ENCODE measurements around the gene EFNA5. TPM values are rescaled to one million over a fixed set of nuclear protein-coding genes. Genes with fewer than 3 reads are reported as not detected.

The EFNA5 gene
- total and polyA plus RNA-seq, 10 of the 15 experiments (the other 5 are each of a cell fraction or from before 2014, with no cell fraction given) = 0.19 to 12.6 (median 3.9) TPM

DNA sequence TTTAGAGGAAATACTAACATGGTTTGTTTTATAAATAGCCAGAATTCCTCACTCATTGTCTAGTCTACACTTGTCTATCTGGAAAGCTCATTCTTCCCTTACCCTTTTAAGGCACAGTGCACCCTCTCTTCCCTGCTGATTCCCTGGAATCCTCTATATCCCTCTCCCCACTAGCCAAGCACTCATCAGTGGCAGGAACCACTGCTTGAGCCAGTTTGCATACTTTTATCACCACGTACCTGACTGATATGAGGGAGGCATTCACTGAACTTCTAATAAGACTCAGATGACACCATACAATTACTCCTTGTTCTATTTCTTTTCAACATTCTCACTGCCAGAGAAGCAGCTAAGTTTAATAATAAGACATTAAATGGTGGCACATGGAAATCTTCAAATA is 134.9 kb downstream of the EFNA5 start:
- TF ChIP-seq POLR2AphosphoS5 (IDR thresholded peaks at IDR 0.05; ENCODE audit: low read length) (no peak), BMI1 (IDR thresholded peaks at IDR 0.05; ENCODE audit: borderline replicate concordance) (no peak), PAX8 (IDR thresholded peaks at IDR 0.05) (no peak), SMAD5 (IDR thresholded peaks at IDR 0.05; ENCODE audit: low read depth) (no peak), RCOR1 (conservative IDR thresholded peaks at IDR 0.05; ENCODE audit: low read depth, low read length) (no peak), ZSCAN29 (IDR thresholded peaks at IDR 0.05) (no peak), CEBPB (IDR thresholded peaks at IDR 0.05; ENCODE audit: borderline replicate concordance in 1 of 2, low read depth in 2 of 2, low read length in 2 of 2) (no peak), RAD21 (IDR thresholded peaks at IDR 0.05; ENCODE audit: insufficient read depth, low read depth, low read length) (no peak), ATF7 (IDR thresholded peaks at IDR 0.05; ENCODE audit: low read depth) (no peak), NFIC (IDR thresholded peaks at IDR 0.05; ENCODE audit: low read depth, low read length) (no peak), EGR1 (IDR thresholded peaks at IDR 0.05; ENCODE audit: borderline replicate concordance in 1 of 2, low read depth in 2 of 2, low read length in 2 of 2) (no peak), RFX5 (IDR thresholded peaks at IDR 0.05; ENCODE audit: low read depth, low read length) (no peak), ZNF217 (IDR thresholded peaks at IDR 0.05) (no peak), MXI1 (IDR thresholded peaks at IDR 0.05; ENCODE audit: low read depth, low read length) (no peak), HDGF (IDR thresholded peaks at IDR 0.05) (no peak), CEBPZ (IDR thresholded peaks at IDR 0.05; ENCODE audit: low read depth, low read length) (no peak), MYB (IDR thresholded peaks at IDR 0.05; ENCODE audit: borderline replicate concordance, low read depth, low read length) (no peak), TCF3 (IDR thresholded peaks at IDR 0.05; ENCODE audit: borderline replicate concordance, insufficient read depth, low read depth, low read length) (no peak), MTA3 (IDR thresholded peaks at IDR 0.05; ENCODE audit: borderline replicate concordance, low read length) (no peak)
- TF ChIP-seq, protein P1, sequence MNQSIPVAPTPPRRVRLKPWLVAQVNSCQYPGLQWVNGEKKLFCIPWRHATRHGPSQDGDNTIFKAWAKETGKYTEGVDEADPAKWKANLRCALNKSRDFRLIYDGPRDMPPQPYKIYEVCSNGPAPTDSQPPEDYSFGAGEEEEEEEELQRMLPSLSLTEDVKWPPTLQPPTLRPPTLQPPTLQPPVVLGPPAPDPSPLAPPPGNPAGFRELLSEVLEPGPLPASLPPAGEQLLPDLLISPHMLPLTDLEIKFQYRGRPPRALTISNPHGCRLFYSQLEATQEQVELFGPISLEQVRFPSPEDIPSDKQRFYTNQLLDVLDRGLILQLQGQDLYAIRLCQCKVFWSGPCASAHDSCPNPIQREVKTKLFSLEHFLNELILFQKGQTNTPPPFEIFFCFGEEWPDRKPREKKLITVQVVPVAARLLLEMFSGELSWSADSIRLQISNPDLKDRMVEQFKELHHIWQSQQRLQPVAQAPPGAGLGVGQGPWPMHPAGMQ (IDR thresholded peaks at IDR 0.05; ENCODE audit: borderline replicate concordance) = no peak
- Histone ChIP-seq H4K20me1 (ENCODE audit: control insufficient read depth, insufficient read depth) (no peaks in the 10 kb centered on the region), H2AFZ (ENCODE audit: control insufficient read depth, low read depth, low read length) (no peak overlapping the region), H3K4me3 (no peak overlapping the region), H3K27ac (ENCODE audit: control insufficient read depth, insufficient read depth) (no peak overlapping the region), H3K27me3 (replicated peaks in 1 of 2; ENCODE audit: control insufficient read depth in 2 of 2, insufficient read depth in 2 of 2, low read length in 1 of 2) (no peaks in the 10 kb centered on the region), H3K4me2 (ENCODE audit: control insufficient read depth, insufficient read depth) (no peak overlapping the region), H3K9ac (ENCODE audit: control insufficient read depth, insufficient read depth, low read length) (no peak overlapping the region), H3K9me3 (replicated peaks; ENCODE audit: control insufficient read depth, insufficient read depth, low read length) (no peaks in the 10 kb centered on the region), H3K4me1 (ENCODE audit: control insufficient read depth, insufficient read depth, low read length) (no peaks in the 10 kb centered on the region), H3K36me3 (ENCODE audit: control insufficient read depth in 2 of 2, insufficient read depth in 2 of 2, low read length in 1 of 2) (no peaks in the 10 kb centered on the region), H3K79me2 (ENCODE audit: control insufficient read depth, insufficient read depth, low read length) (peaks cover 9% of the 10 kb centered on the region)
- no TSS peak for BruUV-seq (replicated peaks)
- ATAC-seq = no peak
- in situ Hi-C loops (cut with MboI) (no loop called here), intact Hi-C loops (cut with micrococcal nuclease; ENCODE audit: unreplicated experiment) (no loop called here)
- no peak for FAIRE-seq
- ChIA-PET RAD21 (ENCODE audit: unreplicated experiment) (no interaction called here), SMC1A (ENCODE audit: uncharacterized antibody, unreplicated experiment) (interaction anchor here (0.9 to 1.6 kb wide), 5 partner anchors 11 to 147 kb away, joined by 3 to 6 read pairs (median 3); no protein-coding TSS in a partner anchor), POLR2A (no interaction called here), CTCF (no interaction called here)
- no peak for DNase-seq (ENCODE audit: low read depth, low spot score)
- WGBS (ENCODE audit: insufficient coverage, insufficient replicate concordance, low lambda C conversion rate, missing lambda C conversion rate) = 43% methylated on average over 1 of the region's 1 CpG
